ENCODE measurements around the gene RRBP1. TPM values are rescaled to one million over a fixed set of nuclear protein-coding genes. Genes with fewer than 3 reads are reported as not detected.

Gene RRBP1
- total and polyA plus RNA-seq, 2 of the 4 experiments (the other 2 are of a cell fraction), result 90.2 to 136 TPM

DNA sequence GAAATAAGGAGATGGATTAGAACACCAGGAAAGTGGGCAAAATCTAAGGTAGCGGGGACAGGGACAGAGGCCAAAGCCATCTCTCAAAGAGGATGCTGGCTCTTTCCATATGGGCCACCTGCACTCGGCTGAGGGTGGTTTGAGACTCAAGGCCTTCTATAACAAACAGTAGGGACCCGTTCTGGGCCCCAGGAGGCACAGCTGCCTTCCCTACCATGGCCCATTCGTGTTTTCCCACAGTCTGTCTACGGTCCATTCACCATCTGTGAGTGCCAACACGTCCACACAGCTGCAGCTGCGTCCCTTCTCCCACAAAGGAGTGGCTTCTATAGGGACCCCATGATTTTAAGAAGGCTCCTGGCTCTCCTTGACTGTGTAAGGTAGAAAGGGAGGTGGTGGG lies 18.6 kb upstream of the RRBP1 start:
- Histone ChIP-seq H2BK120ac (ENCODE audit: low read depth, low read length) (no peak overlapping the region), H3K4me3 (ENCODE audit: insufficient read depth, low read depth, low read length) (no peak overlapping the region), H2AK5ac (ENCODE audit: low read depth, low read length) (no peak overlapping the region), H4K91ac (ENCODE audit: insufficient read depth, low read depth, low read length) (no peak overlapping the region), H3K9ac (ENCODE audit: low read depth, low read length) (no peak overlapping the region), H4K20me1 (ENCODE audit: insufficient read depth, low read length) (no peaks in the 10 kb centered on the region), H4K5ac (ENCODE audit: low read depth, low read length) (no peak overlapping the region), H2BK15ac (ENCODE audit: low read depth, low read length) (no peak overlapping the region), H3K56ac (ENCODE audit: extremely low read depth, insufficient read depth, low read length) (no peak overlapping the region), H3K4me1 (ENCODE audit: control insufficient read depth, insufficient read depth, low read length) (no peaks in the 10 kb centered on the region), H3K23ac (ENCODE audit: low read depth, low read length) (no peak overlapping the region), H2AK9ac (replicated peaks; ENCODE audit: low read depth, low read length, poor library complexity) (no peak overlapping the region), H3K9me1 (ENCODE audit: insufficient read depth, low read length) (no peaks in the 10 kb centered on the region), H3K79me1 (ENCODE audit: low read depth in 1 of 2, low read length in 2 of 2) (no peaks in the 10 kb centered on the region), H3K9me3 (ENCODE audit: control insufficient read depth, insufficient read depth, low read length) (no peaks in the 10 kb centered on the region; the same call in 1 of the 2 replicates), H2BK5ac (ENCODE audit: low read depth, low read length, poor library complexity, severe bottlenecking) (no peak overlapping the region), H3K4ac (ENCODE audit: low read depth, low read length) (no peak overlapping the region), H3K18ac (ENCODE audit: low read depth, low read length) (no peak overlapping the region), H3K14ac (replicated peaks; ENCODE audit: low read depth, low read length) (no peak overlapping the region), H3K4me2 (ENCODE audit: low read depth, low read length) (no peak overlapping the region), H3K27ac (ENCODE audit: insufficient read depth, low read length) (no peak overlapping the region), H4K8ac (ENCODE audit: low read depth in 2 of 2, low read length in 2 of 2) (no peak overlapping the region), H2AFZ (replicated peaks; ENCODE audit: low read length, poor library complexity) (no peak overlapping the region), H2BK20ac (ENCODE audit: low read depth, low read length) (no peak overlapping the region), H3K27me3 (ENCODE audit: control insufficient read depth, insufficient read depth, low read length) (peaks cover 5% of the 10 kb centered on the region), H3K36me3 (ENCODE audit: control insufficient read depth, insufficient read depth, low read length) (no peaks in the 10 kb centered on the region)
- POLR2A ChIA-PET (ENCODE audit: unreplicated experiment), result no interaction called here
- no peak for TF ChIP-seq RCOR1 (IDR thresholded peaks at IDR 0.05; ENCODE audit: insufficient replicate concordance, low read length)
- no peak for TF ChIP-seq POLR2A (IDR thresholded peaks at IDR 0.05; ENCODE audit: low read depth, low read length)
- TF ChIP-seq, protein P1, sequence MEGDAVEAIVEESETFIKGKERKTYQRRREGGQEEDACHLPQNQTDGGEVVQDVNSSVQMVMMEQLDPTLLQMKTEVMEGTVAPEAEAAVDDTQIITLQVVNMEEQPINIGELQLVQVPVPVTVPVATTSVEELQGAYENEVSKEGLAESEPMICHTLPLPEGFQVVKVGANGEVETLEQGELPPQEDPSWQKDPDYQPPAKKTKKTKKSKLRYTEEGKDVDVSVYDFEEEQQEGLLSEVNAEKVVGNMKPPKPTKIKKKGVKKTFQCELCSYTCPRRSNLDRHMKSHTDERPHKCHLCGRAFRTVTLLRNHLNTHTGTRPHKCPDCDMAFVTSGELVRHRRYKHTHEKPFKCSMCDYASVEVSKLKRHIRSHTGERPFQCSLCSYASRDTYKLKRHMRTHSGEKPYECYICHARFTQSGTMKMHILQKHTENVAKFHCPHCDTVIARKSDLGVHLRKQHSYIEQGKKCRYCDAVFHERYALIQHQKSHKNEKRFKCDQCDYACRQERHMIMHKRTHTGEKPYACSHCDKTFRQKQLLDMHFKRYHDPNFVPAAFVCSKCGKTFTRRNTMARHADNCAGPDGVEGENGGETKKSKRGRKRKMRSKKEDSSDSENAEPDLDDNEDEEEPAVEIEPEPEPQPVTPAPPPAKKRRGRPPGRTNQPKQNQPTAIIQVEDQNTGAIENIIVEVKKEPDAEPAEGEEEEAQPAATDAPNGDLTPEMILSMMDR (conservative IDR thresholded peaks at IDR 0.05; ENCODE audit: low read depth, low read length), result no peak
- no peak for TF ChIP-seq CHD1 (IDR thresholded peaks at IDR 0.05; ENCODE audit: low read depth, low read length)
- no peak for TF ChIP-seq MXI1 (IDR thresholded peaks at IDR 0.05; ENCODE audit: borderline replicate concordance, low read depth, low read length)
- TF ChIP-seq MAFK (IDR thresholded peaks at IDR 0.05; ENCODE audit: low read depth, low read length), result no peak
- dilution Hi-C loops (cut with HindIII; ENCODE audit: low sequenced_read_pairs, unreplicated experiment) (no loop called here), in situ Hi-C loops (cut with MboI; ENCODE audit: low sequenced_read_pairs) (no loop called here), intact Hi-C loops (cut with micrococcal nuclease) (no loop called here)
- BruUV-seq (replicated peaks), result no TSS peak
- 100% methylated on average over 1 of the region's 7 CpGs; no CpG with 5 or more reads in 1 of the 2 experiments for WGBS, 2 experiments (ENCODE audit: extremely low coverage in 2 of 2, insufficient read length in 1 of 2)
- CTCF ChIA-PET, result no interaction called here
- no peak for ATAC-seq (ENCODE audit: low read depth)
- no peak for DNase-seq
